GM23338 (cell line): ENCODE measurements around the gene DTHD1.

Experiments
- EZH2 ChIP-seq: fragments of 200-600 bp; sonication (generic); IDR thresholded peaks from one replicate; pipeline ENCODE4 v1.8.0; 2017; ENCODE audit warnings: antibody characterized with exemption, mild to moderate bottlenecking, low read depth; ENCODE audit not compliant: unreplicated experiment
- EZH2phosphoT487 ChIP-seq: fragments of 200-600 bp; sonication (generic); IDR thresholded peaks from one replicate; pipeline ENCODE4 v1.8.1; 2018; ENCODE audit warnings: antibody characterized with exemption; ENCODE audit not compliant: unreplicated experiment
- JUNB ChIP-seq: IDR thresholded peaks from one replicate; pipeline ENCODE4 v1.6.1; 2016; ENCODE audit warnings: antibody characterized with exemption; ENCODE audit not compliant: unreplicated experiment
- NANOG ChIP-seq: IDR thresholded peaks from 2 replicates; pipeline ENCODE4 v1.6.1; 2016; ENCODE audit warnings: antibody characterized with exemption, borderline replicate concordance
- POLR2AphosphoS5 ChIP-seq: IDR thresholded peaks from 2 replicates; pipeline ENCODE4 v1.6.1; 2016; ENCODE audit warnings: antibody characterized with exemption, low read depth
- STAT1 ChIP-seq: IDR thresholded peaks from one replicate; pipeline ENCODE4 v1.6.1; 2016; ENCODE audit warnings: antibody characterized with exemption; ENCODE audit not compliant: unreplicated experiment
- ZNF114 ChIP-seq: fragments of 250-450 bp; sonication (Bioruptor Pico); IDR thresholded peaks from 2 replicates; pipeline ENCODE4 v1.5.0; 2020; ENCODE audit warnings: mild to moderate bottlenecking, moderate library complexity
- ZNF331 ChIP-seq: fragments of 250-450 bp; sonication (Bioruptor Pico); IDR thresholded peaks from 2 replicates; pipeline ENCODE4 v1.5.0; 2020; ENCODE audit warnings: low read depth, mild to moderate bottlenecking, moderate library complexity
- TF ChIP-seq, protein P1 (sequence below), 2 experiments: fragments of 200-600 bp in 1 of 2; sonication (generic) in 1 of 2; conservative IDR thresholded peaks; 2 replicates each; pipeline versions ENCODE4 v1.5.1 to v1.6.1; 2016 to 2017; ENCODE audit warnings: antibody characterized with exemption in 2 of 2, low read depth in 2 of 2, mild to moderate bottlenecking in 2 of 2, moderate library complexity in 1 of 2

DNA sequence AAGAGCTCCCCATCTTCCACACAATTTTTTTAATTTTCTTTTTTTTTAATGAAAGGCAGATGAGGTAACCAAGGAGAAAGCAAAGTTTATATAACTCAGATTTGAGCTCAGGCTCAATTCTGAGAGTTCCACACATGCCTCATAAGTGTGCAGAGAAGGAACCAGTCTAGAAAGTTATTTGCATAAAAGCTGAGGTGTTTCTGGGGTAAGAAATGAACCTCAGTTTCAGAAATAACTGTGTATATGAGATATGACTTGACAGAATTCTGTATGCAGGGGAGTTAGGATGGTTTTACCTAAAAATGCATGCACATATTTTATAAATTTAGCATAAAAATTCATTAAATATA lies 51.3 kb downstream of the DTHD1 start:
- TF ChIP-seq, protein P1, sequence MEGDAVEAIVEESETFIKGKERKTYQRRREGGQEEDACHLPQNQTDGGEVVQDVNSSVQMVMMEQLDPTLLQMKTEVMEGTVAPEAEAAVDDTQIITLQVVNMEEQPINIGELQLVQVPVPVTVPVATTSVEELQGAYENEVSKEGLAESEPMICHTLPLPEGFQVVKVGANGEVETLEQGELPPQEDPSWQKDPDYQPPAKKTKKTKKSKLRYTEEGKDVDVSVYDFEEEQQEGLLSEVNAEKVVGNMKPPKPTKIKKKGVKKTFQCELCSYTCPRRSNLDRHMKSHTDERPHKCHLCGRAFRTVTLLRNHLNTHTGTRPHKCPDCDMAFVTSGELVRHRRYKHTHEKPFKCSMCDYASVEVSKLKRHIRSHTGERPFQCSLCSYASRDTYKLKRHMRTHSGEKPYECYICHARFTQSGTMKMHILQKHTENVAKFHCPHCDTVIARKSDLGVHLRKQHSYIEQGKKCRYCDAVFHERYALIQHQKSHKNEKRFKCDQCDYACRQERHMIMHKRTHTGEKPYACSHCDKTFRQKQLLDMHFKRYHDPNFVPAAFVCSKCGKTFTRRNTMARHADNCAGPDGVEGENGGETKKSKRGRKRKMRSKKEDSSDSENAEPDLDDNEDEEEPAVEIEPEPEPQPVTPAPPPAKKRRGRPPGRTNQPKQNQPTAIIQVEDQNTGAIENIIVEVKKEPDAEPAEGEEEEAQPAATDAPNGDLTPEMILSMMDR (conservative IDR thresholded peaks at IDR 0.05; ENCODE audit: low read depth in 2 of 2): no peak
- TF ChIP-seq POLR2AphosphoS5 (no peak), EZH2 (no peak), EZH2phosphoT487 (no peak), STAT1 (no peak), ZNF331 (CRISPR knock-in tag) (no peak), ZNF114 (no peak), JUNB (no peak), NANOG (no peak)
